AG04449 (cell line): ENCODE measurements around the gene FLG2.
"Not testable (repeated sequence)": the region's sequence is repeated elsewhere in the genome, so short reads cannot be mapped to it uniquely, and the experiment has no call there.

Experiments
- CTCF ChIA-PET: fragments of 350-600 bp; formaldehyde crosslinking; extraction: SDS; loops from one replicate; lab custom pipeline; 2021; ENCODE audit warnings: antibody characterized with exemption; lab: Yijun Ruan, JAX
- POLR2A ChIA-PET: fragments of 400-600, 350-600 bp; formaldehyde crosslinking; extraction: SDS; loops from one replicate; lab custom pipeline; 2020; ENCODE audit warnings: antibody characterized with exemption, inconsistent platforms; lab: Yijun Ruan, JAX
- DNase-seq: peaks from one replicate; pipeline ENCODE4 v3.0.0-alpha.2; 2010; ENCODE audit warnings: low read depth, low spot score
- H3K4me3 ChIP-seq: 2 replicates; pipeline ENCODE4 v1.5.1; 2011; ENCODE audit warnings: low read depth, mild to moderate bottlenecking, control low read depth, low read length
- TF ChIP-seq, protein P1 (sequence below): IDR thresholded peaks from one replicate; pipeline ENCODE4 v1.5.1; 2011; ENCODE audit warnings: mild to moderate bottlenecking, moderate library complexity, low read length, control low read depth, inconsistent platforms; ENCODE audit not compliant: insufficient read depth; ENCODE audit errors: missing control alignments

The FLG2 gene

GRCh38 chr1:152335399-152335798, 24.4 kb downstream of the FLG2 start:
- ChIA-PET POLR2A (no interaction called here), CTCF (interaction anchor here (1.7 kb wide), 1 partner anchor 12 kb away, joined by 5 read pairs; no protein-coding TSS in a partner anchor)
- no peak overlapping the region for H3K4me3 ChIP-seq
- no peak for DNase-seq
- TF ChIP-seq, protein P1, sequence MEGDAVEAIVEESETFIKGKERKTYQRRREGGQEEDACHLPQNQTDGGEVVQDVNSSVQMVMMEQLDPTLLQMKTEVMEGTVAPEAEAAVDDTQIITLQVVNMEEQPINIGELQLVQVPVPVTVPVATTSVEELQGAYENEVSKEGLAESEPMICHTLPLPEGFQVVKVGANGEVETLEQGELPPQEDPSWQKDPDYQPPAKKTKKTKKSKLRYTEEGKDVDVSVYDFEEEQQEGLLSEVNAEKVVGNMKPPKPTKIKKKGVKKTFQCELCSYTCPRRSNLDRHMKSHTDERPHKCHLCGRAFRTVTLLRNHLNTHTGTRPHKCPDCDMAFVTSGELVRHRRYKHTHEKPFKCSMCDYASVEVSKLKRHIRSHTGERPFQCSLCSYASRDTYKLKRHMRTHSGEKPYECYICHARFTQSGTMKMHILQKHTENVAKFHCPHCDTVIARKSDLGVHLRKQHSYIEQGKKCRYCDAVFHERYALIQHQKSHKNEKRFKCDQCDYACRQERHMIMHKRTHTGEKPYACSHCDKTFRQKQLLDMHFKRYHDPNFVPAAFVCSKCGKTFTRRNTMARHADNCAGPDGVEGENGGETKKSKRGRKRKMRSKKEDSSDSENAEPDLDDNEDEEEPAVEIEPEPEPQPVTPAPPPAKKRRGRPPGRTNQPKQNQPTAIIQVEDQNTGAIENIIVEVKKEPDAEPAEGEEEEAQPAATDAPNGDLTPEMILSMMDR = no peak

GRCh38 chr1:152328801-152329391, 30.9 kb downstream of the FLG2 start:
- TF ChIP-seq, protein P1 = no peak
- no peak for DNase-seq
- POLR2A ChIA-PET = no interaction called here
- CTCF ChIA-PET = no interaction called here
- no peak overlapping the region for H3K4me3 ChIP-seq

- CTCF ChIA-PET = no interaction called here
- no peak within 1 kb of the TSS for H3K4me3 ChIP-seq
- TF ChIP-seq, protein P1 = no peak
- DNase-seq = no peak
- POLR2A ChIA-PET = no interaction called here
Measured at GRCh38 chr1:152325111-152325510, 34.7 kb downstream of the FLG2 start, which contains the start of gene FLG. TSS of gene FLG (minus strand) at chr1:152325239. CDS start at chr1:152315456, 9,783 bp downstream.

DNA sequence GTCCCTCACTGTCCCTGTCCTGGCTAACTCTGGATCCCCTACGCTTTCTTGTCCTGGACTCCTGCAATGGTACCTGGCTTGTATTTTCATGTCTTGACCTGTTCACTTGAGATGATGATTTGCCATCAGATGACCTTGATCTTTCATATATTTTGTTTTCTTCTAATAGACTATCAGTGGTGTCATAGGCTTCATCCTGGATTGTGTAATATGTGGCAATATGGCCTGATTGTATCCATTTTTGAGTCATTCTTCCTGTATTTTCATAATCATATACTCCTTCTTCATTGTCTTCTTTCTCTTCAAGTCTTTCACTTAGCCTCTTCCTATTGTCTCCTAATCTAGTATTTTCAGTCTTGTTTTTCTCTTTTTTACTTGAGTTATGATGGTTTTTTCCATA, 45.8 kb downstream of the FLG2 start:
- no peak for DNase-seq
- H3K4me3 ChIP-seq = no peak overlapping the region
- POLR2A ChIA-PET = no interaction called here
- TF ChIP-seq, protein P1 = no peak
- CTCF ChIA-PET = no interaction called here

GRCh38 chr1:152313319-152313801, 46.4 kb downstream of the FLG2 start:
- no peak for DNase-seq
- TF ChIP-seq, protein P1 = no peak
- ChIA-PET POLR2A (no interaction called here), CTCF (no interaction called here)
- H3K4me3 ChIP-seq = no peak overlapping the region

DNA sequence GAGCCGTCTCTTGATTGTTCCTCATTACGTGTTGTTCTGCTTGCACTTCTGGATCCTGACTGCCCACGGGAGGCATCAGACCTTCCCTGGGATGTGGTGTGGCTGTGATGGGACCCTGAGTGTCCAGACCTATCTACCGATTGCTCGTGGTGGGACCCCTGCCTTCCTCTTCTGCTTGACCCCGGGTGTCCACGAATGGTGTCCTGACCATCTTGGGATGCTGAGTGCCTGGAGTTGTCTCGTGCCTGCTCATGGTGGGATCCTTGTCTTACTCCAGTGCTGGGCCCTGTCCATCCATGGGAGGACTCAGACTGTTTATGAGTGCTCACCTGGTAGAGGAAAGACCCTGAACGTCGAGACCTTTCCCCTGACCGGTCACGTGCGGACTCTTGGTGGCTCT, 47.6 kb downstream of the FLG2 start:
- H3K4me3 ChIP-seq, DNase-seq, POLR2A ChIA-PET, CTCF ChIA-PET: not testable (repeated sequence)

- ChIA-PET POLR2A (no interaction called here), CTCF (no interaction called here)
- DNase-seq = no peak
- no peak overlapping the region for H3K4me3 ChIP-seq
- TF ChIP-seq, protein P1 = no peak
Measured at GRCh38 chr1:152309955-152310354, 49.9 kb downstream of the FLG2 start.

DNA sequence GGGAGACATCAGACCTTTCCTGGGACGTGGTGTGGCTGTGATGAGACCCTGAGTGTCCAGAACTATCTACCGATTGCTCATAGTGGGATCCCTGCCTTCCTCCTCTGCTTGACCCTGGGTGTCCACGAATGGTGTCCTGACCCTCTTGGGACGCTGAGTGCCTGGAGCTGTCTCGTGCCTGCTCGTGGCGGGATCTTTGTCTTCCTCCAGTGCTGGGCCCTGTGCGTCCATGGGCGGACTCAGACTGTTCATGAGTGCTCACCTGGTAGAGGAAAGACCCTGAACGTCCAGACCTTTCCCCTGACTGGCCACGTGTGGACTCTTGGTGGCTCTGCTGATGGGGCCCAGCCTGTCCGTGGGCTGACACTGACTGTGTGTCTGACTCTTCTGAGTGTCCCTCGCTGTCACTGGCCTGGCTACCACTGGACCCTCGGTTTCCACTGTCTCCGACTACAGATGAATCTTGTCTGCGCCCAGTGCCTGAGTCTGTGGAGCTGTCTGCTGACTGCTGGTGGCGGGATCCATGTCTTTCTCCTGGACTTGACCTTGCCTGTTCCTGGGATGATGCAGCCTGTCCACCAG, 50.4 kb downstream of the FLG2 start:
- CTCF ChIA-PET, H3K4me3 ChIP-seq, DNase-seq, POLR2A ChIA-PET: not testable (repeated sequence)

- H3K4me3 ChIP-seq, POLR2A ChIA-PET, CTCF ChIA-PET, DNase-seq: not testable (repeated sequence)
Measured at GRCh38 chr1:152308758-152309157, 51.0 kb downstream of the FLG2 start.
